ENCODE results near the gene SHC3. TPM values are rescaled to one million over a fixed set of nuclear protein-coding genes. Genes with fewer than 3 reads are reported as not detected.

The SHC3 gene
- total RNA-seq, 2 donors from 2014 or later = 0.95 to 1.3 TPM

DNA sequence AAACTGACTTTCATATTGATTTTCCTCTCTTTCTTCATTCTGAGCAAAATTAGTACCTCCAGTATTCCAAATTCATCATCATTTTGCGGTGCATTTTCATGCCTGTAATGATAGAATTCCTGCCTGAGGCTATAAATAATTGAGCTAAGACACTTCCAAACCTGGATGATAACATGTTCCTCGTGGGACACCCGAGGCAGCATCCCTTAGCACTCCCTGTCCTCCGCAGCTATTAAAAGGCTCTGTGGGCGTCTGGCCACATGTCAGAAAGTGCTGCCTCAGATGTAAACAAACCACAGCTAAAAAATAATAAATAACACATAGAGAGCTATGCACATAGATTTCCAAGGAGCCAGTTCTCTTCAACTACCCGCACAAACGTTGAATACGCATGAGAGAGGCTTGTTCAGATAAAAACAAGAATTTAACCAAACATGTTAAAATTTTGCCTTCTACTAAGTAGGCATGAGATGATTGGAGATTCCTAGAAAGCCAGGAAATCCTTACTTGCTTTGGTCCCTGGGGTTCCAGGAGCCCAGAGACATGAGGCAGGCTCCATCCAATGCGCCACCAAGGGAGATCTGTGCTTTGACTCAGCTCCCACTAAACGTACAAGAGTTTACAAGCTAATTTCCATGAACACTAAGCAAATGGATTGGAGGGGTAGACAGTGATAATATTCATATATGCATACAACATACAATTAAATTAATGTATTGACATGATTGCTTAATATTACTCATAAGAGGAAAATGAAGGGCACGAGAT lies 82.7 kb downstream of the SHC3 start:
- Histone ChIP-seq H3K27ac (ENCODE audit: low read depth, low read length) (no peak overlapping the region), H3K4me1 (ENCODE audit: control insufficient read depth, insufficient read depth, low read length) (no peaks in the 10 kb centered on the region), H3K9ac (ENCODE audit: extremely low read depth, low read length, poor library complexity, severe bottlenecking) (no peak overlapping the region), H3K27me3 (ENCODE audit: control insufficient read depth, insufficient read depth, low read length, poor library complexity, severe bottlenecking) (no peaks in the 10 kb centered on the region), H3K36me3 (ENCODE audit: control insufficient read depth, insufficient read depth, low read length) (no peaks in the 10 kb centered on the region), H3K9me3 (ENCODE audit: control insufficient read depth, low read length) (no peaks in the 10 kb centered on the region), H3K4me3 (ENCODE audit: low read length) (no peak overlapping the region)
- no peaks in the 10 kb centered on the region for H3K9me3 Mint-ChIP-seq
- H3K4me3 Mint-ChIP-seq = no peak overlapping the region
- H3K36me3 Mint-ChIP-seq (ENCODE audit: low read depth) = no peaks in the 10 kb centered on the region
- WGBS, 2 experiments (ENCODE audit: insufficient coverage in 1 of 2, insufficient read length in 1 of 2) = 97 to 100% methylated on average over 7 to 11 of the region's 11 CpGs
- TF ChIP-seq, protein P1, sequence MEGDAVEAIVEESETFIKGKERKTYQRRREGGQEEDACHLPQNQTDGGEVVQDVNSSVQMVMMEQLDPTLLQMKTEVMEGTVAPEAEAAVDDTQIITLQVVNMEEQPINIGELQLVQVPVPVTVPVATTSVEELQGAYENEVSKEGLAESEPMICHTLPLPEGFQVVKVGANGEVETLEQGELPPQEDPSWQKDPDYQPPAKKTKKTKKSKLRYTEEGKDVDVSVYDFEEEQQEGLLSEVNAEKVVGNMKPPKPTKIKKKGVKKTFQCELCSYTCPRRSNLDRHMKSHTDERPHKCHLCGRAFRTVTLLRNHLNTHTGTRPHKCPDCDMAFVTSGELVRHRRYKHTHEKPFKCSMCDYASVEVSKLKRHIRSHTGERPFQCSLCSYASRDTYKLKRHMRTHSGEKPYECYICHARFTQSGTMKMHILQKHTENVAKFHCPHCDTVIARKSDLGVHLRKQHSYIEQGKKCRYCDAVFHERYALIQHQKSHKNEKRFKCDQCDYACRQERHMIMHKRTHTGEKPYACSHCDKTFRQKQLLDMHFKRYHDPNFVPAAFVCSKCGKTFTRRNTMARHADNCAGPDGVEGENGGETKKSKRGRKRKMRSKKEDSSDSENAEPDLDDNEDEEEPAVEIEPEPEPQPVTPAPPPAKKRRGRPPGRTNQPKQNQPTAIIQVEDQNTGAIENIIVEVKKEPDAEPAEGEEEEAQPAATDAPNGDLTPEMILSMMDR (conservative IDR thresholded peaks at IDR 0.05) = no peak
- H3K4me1 Mint-ChIP-seq = no peaks in the 10 kb centered on the region
- H3K27me3 Mint-ChIP-seq (ENCODE audit: insufficient read depth) = no peaks in the 10 kb centered on the region
- DNase-seq = no peak
- H3K27ac Mint-ChIP-seq = no peak overlapping the region

- Histone ChIP-seq H3K36me3 (ENCODE audit: control insufficient read depth, insufficient read depth, low read length) (no peaks in the 10 kb centered on the region), H3K9ac (ENCODE audit: extremely low read depth, low read length, poor library complexity, severe bottlenecking) (no peak overlapping the region), H3K4me1 (ENCODE audit: control insufficient read depth, insufficient read depth, low read length) (no peaks in the 10 kb centered on the region), H3K4me3 (ENCODE audit: low read length) (no peak overlapping the region), H3K9me3 (ENCODE audit: control insufficient read depth, low read length) (peaks cover 1% of the 10 kb centered on the region), H3K27ac (ENCODE audit: low read depth, low read length) (no peak overlapping the region), H3K27me3 (ENCODE audit: control insufficient read depth, insufficient read depth, low read length, poor library complexity, severe bottlenecking) (no peaks in the 10 kb centered on the region)
- Mint-ChIP-seq H3K4me3 (no peak overlapping the region), H3K27ac (no peak overlapping the region), H3K36me3 (ENCODE audit: low read depth) (peaks cover 3% of the 10 kb centered on the region), H3K4me1 (no peaks in the 10 kb centered on the region), H3K27me3 (ENCODE audit: insufficient read depth) (no peaks in the 10 kb centered on the region), H3K9me3 (peaks cover 3% of the 10 kb centered on the region)
- WGBS, 2 experiments (ENCODE audit: insufficient coverage in 1 of 2, insufficient read length in 1 of 2) = 83% methylated on average over 3 of the region's 3 CpGs; no CpG with 5 or more reads in 1 of the 2 experiments
- TF ChIP-seq, protein P1 (conservative IDR thresholded peaks at IDR 0.05) = no peak
- DNase-seq = no peak
Observed at GRCh38 chr9:89093201-89093975, 85.2 kb downstream of the SHC3 start.

GRCh38 chr9:89089176-89089575 lies 89.4 kb downstream of the SHC3 start:
- H3K9me3 Mint-ChIP-seq = peaks cover 8% of the 10 kb centered on the region
- TF ChIP-seq, protein P1 (conservative IDR thresholded peaks at IDR 0.05) = no peak
- H3K4me1 Mint-ChIP-seq = peaks cover 7% of the 10 kb centered on the region
- WGBS, 2 experiments (ENCODE audit: insufficient coverage in 1 of 2, insufficient read length in 1 of 2) = 78 to 94% methylated on average over 2 to 3 of the region's 3 CpGs
- Histone ChIP-seq H3K4me3 (ENCODE audit: low read length) (no peak overlapping the region), H3K4me1 (ENCODE audit: control insufficient read depth, insufficient read depth, low read length) (no peaks in the 10 kb centered on the region), H3K36me3 (ENCODE audit: control insufficient read depth, insufficient read depth, low read length) (no peaks in the 10 kb centered on the region), H3K27me3 (ENCODE audit: control insufficient read depth, insufficient read depth, low read length, poor library complexity, severe bottlenecking) (no peaks in the 10 kb centered on the region), H3K27ac (ENCODE audit: low read depth, low read length) (no peak overlapping the region), H3K9ac (ENCODE audit: extremely low read depth, low read length, poor library complexity, severe bottlenecking) (no peak overlapping the region), H3K9me3 (ENCODE audit: control insufficient read depth, low read length) (peaks cover 5% of the 10 kb centered on the region)
- no peak overlapping the region for H3K27ac Mint-ChIP-seq
- H3K4me3 Mint-ChIP-seq = no peak overlapping the region
- H3K27me3 Mint-ChIP-seq (ENCODE audit: insufficient read depth) = no peaks in the 10 kb centered on the region
- peaks cover 7% of the 10 kb centered on the region for H3K36me3 Mint-ChIP-seq (ENCODE audit: low read depth)
- no peak for DNase-seq
